Measurements from ENCODE around the gene SLC9A3. TPM values are rescaled to one million over a fixed set of nuclear protein-coding genes. Genes with fewer than 3 reads are reported as not detected.

Gene SLC9A3
- polyA plus RNA-seq, 1 experiment = 0.76 TPM

DNA sequence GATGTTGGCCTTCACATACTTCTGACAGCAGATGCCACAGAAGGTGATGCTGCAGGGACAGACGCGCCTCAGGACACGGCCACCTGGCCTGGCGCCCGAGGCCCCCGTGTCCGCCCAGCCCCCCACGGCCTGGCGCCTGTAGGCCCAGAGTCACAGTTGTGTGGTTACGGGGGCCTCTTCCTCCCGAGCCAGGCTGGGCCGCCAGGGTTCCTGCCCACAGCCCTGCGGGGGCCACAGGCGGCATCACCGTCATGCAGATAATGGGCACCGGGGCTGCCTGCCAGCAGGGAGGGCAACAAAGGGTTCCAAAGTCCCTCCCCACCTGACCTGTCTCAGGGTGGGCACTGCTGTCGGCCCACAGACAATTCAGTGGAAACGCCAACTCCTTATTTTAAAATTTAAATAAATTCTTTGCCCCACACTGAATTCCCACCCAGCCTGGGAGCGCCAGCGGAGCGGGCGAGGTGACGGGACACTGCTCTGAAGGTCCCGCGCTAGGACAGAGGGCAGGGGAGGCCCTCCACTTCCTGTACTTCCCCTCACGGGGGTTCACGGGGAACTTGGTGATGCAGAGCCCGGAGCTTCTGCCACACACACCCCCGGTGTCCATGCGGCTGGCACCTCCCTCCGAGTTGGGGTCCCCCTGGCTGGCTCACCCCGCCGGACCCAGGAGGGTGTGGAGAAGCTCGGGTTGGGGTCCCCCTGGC lies 40.7 kb downstream of the SLC9A3 start:
- Histone ChIP-seq H3K9me3 (ENCODE audit: control insufficient read depth, insufficient read depth, low read length) (peaks cover 13% of the 10 kb centered on the region; the same call in 1 of the 2 replicates), H3K27ac (ENCODE audit: low read depth, low read length) (no peak overlapping the region), H3K27me3 (ENCODE audit: control insufficient read depth, insufficient read depth, low read length) (peaks cover 2% of the 10 kb centered on the region), H3K4me3 (ENCODE audit: low read depth, low read length) (no peak overlapping the region)
- no peak for DNase-seq (ENCODE audit: low read depth, low spot score)
- TF ChIP-seq, protein P1, sequence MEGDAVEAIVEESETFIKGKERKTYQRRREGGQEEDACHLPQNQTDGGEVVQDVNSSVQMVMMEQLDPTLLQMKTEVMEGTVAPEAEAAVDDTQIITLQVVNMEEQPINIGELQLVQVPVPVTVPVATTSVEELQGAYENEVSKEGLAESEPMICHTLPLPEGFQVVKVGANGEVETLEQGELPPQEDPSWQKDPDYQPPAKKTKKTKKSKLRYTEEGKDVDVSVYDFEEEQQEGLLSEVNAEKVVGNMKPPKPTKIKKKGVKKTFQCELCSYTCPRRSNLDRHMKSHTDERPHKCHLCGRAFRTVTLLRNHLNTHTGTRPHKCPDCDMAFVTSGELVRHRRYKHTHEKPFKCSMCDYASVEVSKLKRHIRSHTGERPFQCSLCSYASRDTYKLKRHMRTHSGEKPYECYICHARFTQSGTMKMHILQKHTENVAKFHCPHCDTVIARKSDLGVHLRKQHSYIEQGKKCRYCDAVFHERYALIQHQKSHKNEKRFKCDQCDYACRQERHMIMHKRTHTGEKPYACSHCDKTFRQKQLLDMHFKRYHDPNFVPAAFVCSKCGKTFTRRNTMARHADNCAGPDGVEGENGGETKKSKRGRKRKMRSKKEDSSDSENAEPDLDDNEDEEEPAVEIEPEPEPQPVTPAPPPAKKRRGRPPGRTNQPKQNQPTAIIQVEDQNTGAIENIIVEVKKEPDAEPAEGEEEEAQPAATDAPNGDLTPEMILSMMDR (IDR thresholded peaks at IDR 0.05; ENCODE audit: low read depth, low read length) = no peak
- ChIA-PET POLR2A (no interaction called here), CTCF (no interaction called here)

DNA sequence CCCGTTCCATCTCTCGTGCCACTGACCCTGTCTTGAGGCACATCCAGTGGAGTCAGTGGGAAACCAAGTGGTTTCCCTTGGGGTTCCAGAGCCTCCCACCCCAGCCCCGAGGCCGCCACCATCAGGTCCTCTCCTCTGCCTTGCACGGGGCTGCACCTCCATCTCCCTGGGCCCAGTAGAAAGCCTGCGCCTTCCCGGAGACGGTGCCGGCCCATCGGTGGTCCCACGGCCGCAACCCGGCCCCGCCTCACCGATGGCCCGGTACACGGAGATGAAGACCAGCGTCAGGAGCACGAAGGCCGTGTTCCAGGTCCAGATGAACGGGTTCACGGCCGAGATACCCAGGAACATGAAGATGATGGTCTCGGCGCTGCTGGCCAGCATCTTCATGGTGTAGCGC lies 41.2 kb downstream of the SLC9A3 start:
- CTCF ChIA-PET = no interaction called here
- no peak for DNase-seq (ENCODE audit: low read depth, low spot score)
- POLR2A ChIA-PET = no interaction called here
- TF ChIP-seq, protein P1 (IDR thresholded peaks at IDR 0.05; ENCODE audit: low read depth, low read length) = no peak
- H3K9me3 ChIP-seq (ENCODE audit: control insufficient read depth, insufficient read depth, low read length) = peaks cover 13% of the 10 kb centered on the region; the same call in 1 of the 2 replicates
- no peak overlapping the region for H3K4me3 ChIP-seq (ENCODE audit: low read depth, low read length)
- H3K27me3 ChIP-seq (ENCODE audit: control insufficient read depth, insufficient read depth, low read length) = peaks cover 2% of the 10 kb centered on the region
- no peak overlapping the region for H3K27ac ChIP-seq (ENCODE audit: low read depth, low read length)

DNA sequence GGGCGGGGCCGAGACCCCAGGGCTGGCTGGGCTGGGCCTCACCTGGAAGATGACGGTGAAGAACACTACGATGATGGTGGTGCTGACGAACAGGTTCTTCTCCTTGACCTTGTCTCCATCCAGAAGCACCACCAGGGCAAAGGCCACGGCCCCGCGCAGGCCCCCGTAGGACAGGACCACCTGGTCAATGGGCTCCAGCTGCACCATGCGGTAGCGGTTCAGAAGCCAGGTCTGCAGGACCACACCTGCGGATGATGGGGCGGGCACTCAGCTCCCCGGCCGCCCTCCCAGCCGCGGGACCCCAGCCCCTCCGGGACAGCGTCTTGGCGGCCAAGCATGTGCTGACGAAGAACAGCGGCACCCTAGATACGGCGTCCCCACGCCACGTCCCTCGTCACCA lies 41.7 kb downstream of the SLC9A3 start:
- CTCF ChIA-PET = no interaction called here

DNA sequence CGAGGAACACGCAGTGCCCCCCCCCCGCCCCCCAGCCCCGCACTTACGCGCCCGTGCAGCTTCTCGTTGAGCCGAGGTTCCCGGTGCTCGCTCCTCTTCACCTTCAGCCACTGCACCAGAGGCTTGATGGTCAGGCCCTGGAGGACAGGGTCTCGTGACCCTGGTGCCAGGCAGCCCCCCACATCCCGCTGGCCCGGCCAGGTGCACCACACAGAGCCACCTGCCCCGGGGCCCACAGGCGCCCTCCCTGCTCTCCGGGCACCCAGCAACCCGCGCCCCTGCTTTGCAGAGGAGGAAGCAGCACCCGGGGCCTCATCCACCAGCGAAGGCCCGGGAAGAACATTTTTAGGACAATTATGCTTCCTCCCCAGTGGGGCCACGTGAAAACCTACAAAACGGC lies 42.2 kb downstream of the SLC9A3 start:
- TF ChIP-seq, protein P1 (IDR thresholded peaks at IDR 0.05; ENCODE audit: low read depth, low read length) = no peak
- H3K27me3 ChIP-seq (ENCODE audit: control insufficient read depth, insufficient read depth, low read length) = peaks cover 2% of the 10 kb centered on the region
- CTCF ChIA-PET = no interaction called here

More for the DNA sequence above, 41.7 kb downstream of the SLC9A3 start:
- H3K27ac ChIP-seq (ENCODE audit: low read depth, low read length) = no peak overlapping the region
- no peak overlapping the region for H3K4me3 ChIP-seq (ENCODE audit: low read depth, low read length)
- no peak for DNase-seq (ENCODE audit: low read depth, low spot score)
- POLR2A ChIA-PET = no interaction called here
- H3K27me3 ChIP-seq (ENCODE audit: control insufficient read depth, insufficient read depth, low read length) = peaks cover 2% of the 10 kb centered on the region
- TF ChIP-seq, protein P1 (IDR thresholded peaks at IDR 0.05; ENCODE audit: low read depth, low read length) = no peak
- peaks cover 13% of the 10 kb centered on the region; the same call in 1 of the 2 replicates for H3K9me3 ChIP-seq (ENCODE audit: control insufficient read depth, insufficient read depth, low read length)

DNA sequence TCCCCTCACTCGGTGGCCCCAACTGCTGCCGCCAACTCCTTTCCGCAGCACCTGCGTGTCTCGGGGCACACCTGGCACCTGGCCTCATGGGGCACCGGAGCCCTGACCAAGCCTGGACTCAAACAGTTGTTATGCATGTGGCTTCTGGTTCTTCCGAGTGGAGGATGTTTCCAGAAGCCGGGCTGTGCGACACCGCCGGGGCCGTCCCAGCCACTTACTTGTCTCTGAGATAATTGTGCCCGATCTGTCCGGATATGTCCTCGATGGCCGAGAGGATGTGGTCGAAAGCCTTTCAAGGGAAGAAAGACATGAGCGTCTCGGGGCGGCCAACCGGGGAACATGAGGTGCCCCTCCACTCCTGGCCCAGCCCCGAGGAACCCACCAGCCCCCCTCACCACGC lies 42.9 kb downstream of the SLC9A3 start:
- CTCF ChIA-PET = no interaction called here
- Histone ChIP-seq H3K27me3 (ENCODE audit: control insufficient read depth, insufficient read depth, low read length) (peaks cover 2% of the 10 kb centered on the region), H3K4me3 (ENCODE audit: low read depth, low read length) (no peak overlapping the region), H3K27ac (ENCODE audit: low read depth, low read length) (no peak overlapping the region), H3K9me3 (ENCODE audit: control insufficient read depth, insufficient read depth, low read length) (peaks cover 13% of the 10 kb centered on the region; the same call in 1 of the 2 replicates)
- POLR2A ChIA-PET = no interaction called here
- TF ChIP-seq, protein P1 (IDR thresholded peaks at IDR 0.05; ENCODE audit: low read depth, low read length) = no peak
- no peak for DNase-seq (ENCODE audit: low read depth, low spot score)

More for the DNA sequence above, 42.2 kb downstream of the SLC9A3 start:
- peaks cover 13% of the 10 kb centered on the region; the same call in 1 of the 2 replicates for H3K9me3 ChIP-seq (ENCODE audit: control insufficient read depth, insufficient read depth, low read length)
- POLR2A ChIA-PET = no interaction called here
- H3K4me3 ChIP-seq (ENCODE audit: low read depth, low read length) = no peak overlapping the region
- H3K27ac ChIP-seq (ENCODE audit: low read depth, low read length) = no peak overlapping the region
- DNase-seq (ENCODE audit: low read depth, low spot score) = no peak

Measured in AG04450 (cell line).